C4-2B (cell line): Measurements from ENCODE around the gene HAAO.
"Not testable (repeated sequence)": the region's sequence is repeated elsewhere in the genome, so short reads cannot be mapped to it uniquely, and the experiment has no call there.

ENCODE experiments used
- H3K27ac ChIP-seq: fragments of 450-650 bp; 2 replicates; pipeline ENCODE4 v1.5.1; 2017
- CTCF ChIP-seq: fragments of 450-650 bp; conservative IDR thresholded peaks from 2 replicates; pipeline ENCODE4 v1.5.1; 2017; ENCODE audit warnings: mild to moderate bottlenecking
- ZFX ChIP-seq: fragments of 450-650 bp; IDR thresholded peaks from 2 replicates; pipeline ENCODE4 v1.6.1; 2017

HAAO gene

GRCh38 chr2:42736598-42737322 lies 55.6 kb downstream of the HAAO start:
- TF ChIP-seq CTCF = no peak
- TF ChIP-seq ZFX = no peak
- H3K27ac ChIP-seq = no peak overlapping the region

GRCh38 chr2:42733852-42734251 lies 58.5 kb downstream of the HAAO start:
- TF ChIP-seq CTCF (no peak), ZFX (no peak)
- no peak overlapping the region for H3K27ac ChIP-seq

GRCh38 chr2:42731316-42731715 lies 61.1 kb downstream of the HAAO start:
- not testable (repeated sequence) for H3K27ac ChIP-seq

GRCh38 chr2:42726680-42727079 lies 65.7 kb downstream of the HAAO start:
- no peak overlapping the region for H3K27ac ChIP-seq
- TF ChIP-seq CTCF = no peak
- TF ChIP-seq ZFX = no peak

- no peak overlapping the region for H3K27ac ChIP-seq
- TF ChIP-seq ZFX = no peak
- TF ChIP-seq CTCF = no peak
These were observed 66.7 kb downstream of the HAAO start for GRCh38 chr2:42725657-42726056.

GRCh38 chr2:42724886-42725285 lies 67.5 kb downstream of the HAAO start:
- TF ChIP-seq CTCF = no peak
- no peak for TF ChIP-seq ZFX
- no peak overlapping the region for H3K27ac ChIP-seq

- TF ChIP-seq CTCF = no peak
- no peak for TF ChIP-seq ZFX
- no peak overlapping the region for H3K27ac ChIP-seq
These were observed 68.9 kb downstream of the HAAO start for GRCh38 chr2:42723465-42723864.
